A549 (cell line): ENCODE data around the gene NKX6-2. TPM values are rescaled to one million over a fixed set of nuclear protein-coding genes. Genes with fewer than 3 reads are reported as not detected.

Source experiments
- ATAC-seq, 2 experiments: fragments of 200-7000 bp in 1 of 2; fragments of >200 bp in 1 of 2; cut with Nextera tagmentation in 1 of 2; cut with Tn5 transposase in 1 of 2; 3 replicates each; pipeline versions ENCODE4 v1.8.0 to v1.9.1; 2018 to 2020; ENCODE audit warnings: mild to moderate bottlenecking in 1 of 2, moderate library complexity in 1 of 2
- CTCF ChIA-PET: fragments of 300-600 bp; sonication (Branson Sonifier 250); formaldehyde crosslinking; extraction: SDS; loops from one replicate; lab custom pipeline; 2021; ENCODE audit warnings: antibody characterized with exemption, inconsistent platforms; lab: Yijun Ruan, JAX
- POLR2A ChIA-PET: fragments of 350-600 bp; formaldehyde crosslinking; extraction: SDS; loops from one replicate; lab custom pipeline; 2021; ENCODE audit warnings: antibody characterized with exemption, inconsistent platforms; lab: Yijun Ruan, JAX
- DNase-seq, 2 experiments: peaks; one replicate each; pipeline versions ENCODE4 v3.0.0 to v3.0.0-alpha.2; 2011 to 2016; ENCODE audit warnings: low read depth in 1 of 2, low spot score in 1 of 2
- FAIRE-seq: peaks from 2 replicates; lab custom pipeline; 2011; peaks lifted over from hg19 to GRCh38; lab: Jason Lieb, UNC
- H3K27ac ChIP-seq, 2 experiments: fragments of >200 bp; sonication (Bioruptor Twin); formaldehyde crosslinking; 3 replicates each; pipeline ENCODE4 v1.5.1; 2016 to 2017
- H3K4me1 ChIP-seq: fragments of >200 bp; sonication (Bioruptor Twin); formaldehyde crosslinking; 3 replicates; pipeline ENCODE4 v1.6.1; 2016
- H3K4me2 ChIP-seq: fragments of >200 bp; sonication (Bioruptor Twin); formaldehyde crosslinking; 3 replicates; pipeline ENCODE4 v1.6.1; 2016
- H3K4me3 ChIP-seq: fragments of >200 bp; sonication (Bioruptor Twin); formaldehyde crosslinking; 3 replicates; pipeline ENCODE4 v1.5.1; 2016
- H3K9me3 ChIP-seq: fragments of >200 bp; sonication (Bioruptor Twin); formaldehyde crosslinking; 3 replicates; pipeline ENCODE4 v1.6.1; 2016
- BHLHE40 ChIP-seq: IDR thresholded peaks from 2 replicates; pipeline ENCODE4 v1.6.1; 2012; ENCODE audit warnings: low read depth, low read length, inconsistent platforms
- CBX2 ChIP-seq: fragments of 200-600 bp; sonication (generic); IDR thresholded peaks from 2 replicates; pipeline ENCODE4 v1.6.1; 2016; ENCODE audit warnings: low read depth, mild to moderate bottlenecking, borderline replicate concordance
- CBX8 ChIP-seq: fragments of 200-600 bp; sonication (generic); IDR thresholded peaks from 2 replicates; pipeline ENCODE4 v1.6.1; 2016
- ESRRA ChIP-seq: fragments of 150-350 bp; IDR thresholded peaks from 2 replicates; pipeline ENCODE4 v1.6.1; 2014; ENCODE audit warnings: mild to moderate bottlenecking, low read length, borderline replicate concordance
- FOSB ChIP-seq: fragments of 250-450 bp; sonication (Bioruptor Pico); IDR thresholded peaks from 2 replicates; pipeline ENCODE4 v1.5.0; 2020; ENCODE audit warnings: mild to moderate bottlenecking, moderate library complexity
- FOXS1 ChIP-seq: fragments of 250-450 bp; sonication (Bioruptor Pico); IDR thresholded peaks from 2 replicates; pipeline ENCODE4 v1.5.0; 2020; ENCODE audit warnings: mild to moderate bottlenecking, moderate library complexity
- HDAC2 ChIP-seq: fragments of 200-600 bp; sonication (generic); IDR thresholded peaks from 2 replicates; pipeline ENCODE4 v1.6.1; 2016
- HOXA7 ChIP-seq: fragments of 250-450 bp; sonication (Bioruptor Pico); IDR thresholded peaks from 2 replicates; pipeline ENCODE4 v1.5.0; 2020; ENCODE audit warnings: mild to moderate bottlenecking, moderate library complexity
- HOXB13 ChIP-seq: fragments of 250-450 bp; sonication (Bioruptor Pico); IDR thresholded peaks from 2 replicates; pipeline ENCODE4 v1.5.0; 2020; ENCODE audit warnings: low read depth, mild to moderate bottlenecking, moderate library complexity
- KDM1A ChIP-seq: fragments of 200-600 bp; sonication (generic); IDR thresholded peaks from 2 replicates; pipeline ENCODE4 v1.6.1; 2016; ENCODE audit warnings: low read depth, mild to moderate bottlenecking
- NR3C1 ChIP-seq: fragments of >200 bp; sonication (Bioruptor Twin); formaldehyde crosslinking; IDR thresholded peaks from 3 replicates; pipeline ENCODE4 v1.6.1; 2017
- RAD21 ChIP-seq, 2 experiments: fragments of >200 bp in 1 of 2; sonication (Bioruptor Twin) in 1 of 2; formaldehyde crosslinking in 1 of 2; IDR thresholded peaks in 1 of 2; conservative IDR thresholded peaks in 1 of 2; 2 replicates in 1 of 2; 3 replicates in 1 of 2; pipeline ENCODE4 v1.6.1; 2012 to 2018; ENCODE audit warnings: inconsistent platforms in 1 of 2
- RARB ChIP-seq: fragments of 250-450 bp; sonication (Bioruptor Pico); IDR thresholded peaks from 2 replicates; pipeline ENCODE4 v1.8.0; 2021; ENCODE audit warnings: mild to moderate bottlenecking, moderate library complexity
- RCOR1 ChIP-seq: fragments of 150-350 bp; IDR thresholded peaks from 2 replicates; pipeline ENCODE4 v1.6.1; 2014; ENCODE audit warnings: antibody characterized with exemption, low read length, low read depth
- RNF2 ChIP-seq: fragments of 200-600 bp; sonication (generic); IDR thresholded peaks from 2 replicates; pipeline ENCODE4 v1.6.1; 2016; ENCODE audit warnings: low read depth, mild to moderate bottlenecking, antibody characterized with exemption, moderate library complexity, borderline replicate concordance
- SMC3 ChIP-seq: fragments of >200 bp; sonication (Bioruptor Twin); formaldehyde crosslinking; IDR thresholded peaks from 3 replicates; pipeline ENCODE4 v1.6.1; 2018; ENCODE audit warnings: inconsistent platforms
- SREBF2 ChIP-seq: fragments of 450-650 bp; IDR thresholded peaks from 2 replicates; pipeline ENCODE4 v1.6.1; 2014; ENCODE audit warnings: mild to moderate bottlenecking, moderate library complexity
- TP53 ChIP-seq: fragments of 250-450 bp; sonication (Bioruptor Pico); IDR thresholded peaks from 2 replicates; pipeline ENCODE4 v1.5.0; 2021; ENCODE audit warnings: mild to moderate bottlenecking, moderate library complexity
- ZSCAN20 ChIP-seq: fragments of 250-450 bp; sonication (Bioruptor Pico); IDR thresholded peaks from 2 replicates; pipeline ENCODE4 v1.8.0; 2022; ENCODE audit warnings: mild to moderate bottlenecking, moderate library complexity
- WGBS: methylation state at CpG from one replicate; pipeline ENCODE4 v1.1.6; 2017; ENCODE audit errors: missing lambda C conversion rate; 5-methylcytosine and 5-hydroxymethylcytosine counted together
- polyA plus RNA-seq, 4 experiments: library from polyadenylated mRNA; depleted of rRNA in 3 of 4; stranded (reverse); fragments of >200 nt; fragmentation: RNase III in 1 of 4; extraction: RNeasy Plus Mini Kit Qiagen cat#74134 plus additional on column Dnase treatment in 1 of 4; gene quantifications; 2 replicates in 3 of 4; 3 replicates in 1 of 4; pipeline ENCODE4 v1.2.3, GENCODE V29; 2011 to 2017
- TF ChIP-seq, protein P1 (sequence below): fragments of 450-650 bp; IDR thresholded peaks from 2 replicates; pipeline ENCODE4 v1.6.1; 2014; ENCODE audit warnings: antibody characterized with exemption
- TF ChIP-seq, protein P2 (sequence below): fragments of >200 bp; sonication (Bioruptor Twin); formaldehyde crosslinking; IDR thresholded peaks from 2 replicates; pipeline ENCODE4 v1.6.1; 2016
- TF ChIP-seq, protein P3 (sequence below): fragments of 250-450 bp; sonication (Bioruptor Pico); IDR thresholded peaks from 2 replicates; pipeline ENCODE4 v1.5.0; 2021; ENCODE audit warnings: mild to moderate bottlenecking, moderate library complexity, borderline replicate concordance
- TF ChIP-seq, protein P4 (sequence below): IDR thresholded peaks from 2 replicates; pipeline ENCODE4 v1.6.1; 2012; ENCODE audit warnings: low read depth, borderline replicate concordance

Gene NKX6-2
- polyA plus RNA-seq, 2 of the 4 experiments (the other 2 are of a cell fraction), result not detected

DNA sequence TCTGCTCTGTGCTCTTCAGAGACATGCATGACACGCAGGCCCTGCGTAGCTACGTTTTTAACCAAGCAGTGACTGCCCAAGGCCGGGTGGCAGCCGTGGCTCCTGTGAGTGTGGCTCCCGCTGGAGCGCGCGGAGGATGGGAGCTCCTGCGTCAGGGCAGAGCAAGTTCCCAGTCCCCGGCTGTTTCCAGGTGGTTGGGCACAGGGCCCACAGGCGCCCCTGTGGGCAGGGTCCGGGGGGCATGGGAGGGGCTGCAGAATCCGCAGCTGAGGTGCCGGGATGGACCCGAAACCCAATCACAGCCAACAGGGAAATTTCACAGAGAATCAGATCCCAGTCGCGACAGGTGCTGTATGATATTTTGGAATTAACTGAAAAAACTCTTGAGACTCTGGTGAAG, 9.8 kb downstream of the NKX6-2 start:
- no peak for FAIRE-seq

DNA sequence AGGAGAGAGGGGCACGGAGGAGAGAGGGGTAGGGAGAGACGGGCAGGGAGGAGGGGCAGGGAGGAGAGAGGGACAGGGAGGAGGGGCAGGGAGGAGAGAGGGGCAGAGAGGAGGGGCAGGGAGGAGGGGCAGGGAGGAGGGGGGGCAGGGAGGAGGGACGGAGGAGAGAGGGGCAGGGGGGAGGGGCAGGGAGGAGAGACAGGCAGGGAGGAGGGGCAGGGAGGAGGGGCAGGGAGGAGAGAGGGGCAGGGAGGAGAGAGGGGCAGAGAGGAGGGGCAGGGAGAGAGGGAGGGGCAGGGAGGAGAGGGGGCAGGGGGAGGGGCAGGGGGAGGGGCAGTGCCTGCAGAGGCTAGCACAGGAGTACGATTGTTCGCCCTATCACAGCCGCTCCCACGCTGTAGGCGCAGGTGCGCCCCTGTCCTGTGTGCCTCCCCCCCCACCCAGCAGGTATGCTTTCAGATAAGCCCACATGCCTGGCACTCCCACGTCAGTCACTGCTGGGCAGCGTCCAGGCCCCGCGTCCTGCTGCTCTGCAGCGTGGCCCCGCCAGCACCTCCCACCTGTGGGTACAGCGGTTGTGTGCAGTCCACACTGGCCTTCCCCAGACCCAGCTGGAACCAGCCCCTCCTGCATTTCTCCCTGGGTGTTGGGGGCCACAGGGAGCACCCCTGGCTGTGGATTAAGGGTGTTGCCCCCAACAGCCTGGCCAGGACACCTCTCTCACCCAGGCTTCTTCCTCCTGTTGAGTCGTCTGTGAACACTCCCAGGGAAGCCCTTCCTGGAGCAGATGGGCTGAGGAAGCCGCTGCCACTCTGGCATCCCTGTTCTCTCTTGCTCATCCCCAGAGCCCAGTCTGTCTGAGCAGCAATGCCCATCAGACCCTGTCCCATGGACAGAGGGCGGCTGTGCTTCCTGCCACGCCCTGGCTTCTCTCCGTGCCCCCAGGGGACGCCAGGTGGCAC, 10.8 kb downstream of the NKX6-2 start:
- FAIRE-seq (no peak), ATAC-seq (peak; percentile 74 to 80), DNase-seq (peak in 1 of 2 experiments; percentile 90)
- TF ChIP-seq SMC3 (no peak), RNF2 (no peak), HOXB13 (no peak), CBX2 (no peak), ZSCAN20 (no peak), ESRRA (no peak), KDM1A (no peak), RARB (CRISPR knock-in tag) (no peak), SREBF2 (no peak), HOXA7 (no peak), HDAC2 (no peak)
- TF ChIP-seq, protein P1, sequence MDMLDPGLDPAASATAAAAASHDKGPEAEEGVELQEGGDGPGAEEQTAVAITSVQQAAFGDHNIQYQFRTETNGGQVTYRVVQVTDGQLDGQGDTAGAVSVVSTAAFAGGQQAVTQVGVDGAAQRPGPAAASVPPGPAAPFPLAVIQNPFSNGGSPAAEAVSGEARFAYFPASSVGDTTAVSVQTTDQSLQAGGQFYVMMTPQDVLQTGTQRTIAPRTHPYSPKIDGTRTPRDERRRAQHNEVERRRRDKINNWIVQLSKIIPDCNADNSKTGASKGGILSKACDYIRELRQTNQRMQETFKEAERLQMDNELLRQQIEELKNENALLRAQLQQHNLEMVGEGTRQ, result no peak
- TF ChIP-seq, protein P2, sequence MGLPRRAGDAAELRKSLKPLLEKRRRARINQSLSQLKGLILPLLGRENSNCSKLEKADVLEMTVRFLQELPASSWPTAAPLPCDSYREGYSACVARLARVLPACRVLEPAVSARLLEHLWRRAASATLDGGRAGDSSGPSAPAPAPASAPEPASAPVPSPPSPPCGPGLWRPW, result no peak
- TF ChIP-seq, protein P3, sequence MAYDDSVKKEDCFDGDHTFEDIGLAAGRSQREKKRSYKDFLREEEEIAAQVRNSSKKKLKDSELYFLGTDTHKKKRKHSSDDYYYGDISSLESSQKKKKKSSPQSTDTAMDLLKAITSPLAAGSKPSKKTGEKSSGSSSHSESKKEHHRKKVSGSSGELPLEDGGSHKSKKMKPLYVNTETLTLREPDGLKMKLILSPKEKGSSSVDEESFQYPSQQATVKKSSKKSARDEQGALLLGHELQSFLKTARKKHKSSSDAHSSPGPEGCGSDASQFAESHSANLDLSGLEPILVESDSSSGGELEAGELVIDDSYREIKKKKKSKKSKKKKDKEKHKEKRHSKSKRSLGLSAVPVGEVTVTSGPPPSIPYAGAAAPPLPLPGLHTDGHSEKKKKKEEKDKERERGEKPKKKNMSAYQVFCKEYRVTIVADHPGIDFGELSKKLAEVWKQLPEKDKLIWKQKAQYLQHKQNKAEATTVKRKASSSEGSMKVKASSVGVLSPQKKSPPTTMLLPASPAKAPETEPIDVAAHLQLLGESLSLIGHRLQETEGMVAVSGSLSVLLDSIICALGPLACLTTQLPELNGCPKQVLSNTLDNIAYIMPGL, result no peak
- TF ChIP-seq, protein P4, sequence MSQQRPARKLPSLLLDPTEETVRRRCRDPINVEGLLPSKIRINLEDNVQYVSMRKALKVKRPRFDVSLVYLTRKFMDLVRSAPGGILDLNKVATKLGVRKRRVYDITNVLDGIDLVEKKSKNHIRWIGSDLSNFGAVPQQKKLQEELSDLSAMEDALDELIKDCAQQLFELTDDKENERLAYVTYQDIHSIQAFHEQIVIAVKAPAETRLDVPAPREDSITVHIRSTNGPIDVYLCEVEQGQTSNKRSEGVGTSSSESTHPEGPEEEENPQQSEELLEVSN, result no peak
- H3K4me3 ChIP-seq, result no peak overlapping the region
- ChIA-PET POLR2A (no interaction called here), CTCF (interaction anchor here (3.4 kb wide), 1 partner anchor 120 kb away, joined by 17 read pairs; no protein-coding TSS in a partner anchor)
- WGBS, result 83% methylated on average over 9 of the region's 22 CpGs
- H3K4me1 ChIP-seq, result peaks cover 14% of the 10 kb centered on the region
- H3K4me2 ChIP-seq, result peak overlapping the region; percentile 41
- H3K9me3 ChIP-seq, result no peaks in the 10 kb centered on the region
- H3K27ac ChIP-seq, result peak overlapping the region; percentile 55 to 81; a peak in 5 of 6 replicates

More for the DNA sequence above, 9.8 kb downstream of the NKX6-2 start:
- no peaks in the 10 kb centered on the region for H3K9me3 ChIP-seq
- H3K27ac ChIP-seq, result peak overlapping the region in 1 of 2 experiments; percentile 77; a peak in 2 of 6 replicates
- POLR2A ChIA-PET, result no interaction called here
- CTCF ChIA-PET, result interaction anchor here (3.4 kb wide), 1 partner anchor 121 kb away, joined by 17 read pairs; no protein-coding TSS in a partner anchor
- H3K4me2 ChIP-seq, result no peak overlapping the region
- 91% methylated on average over 14 of the region's 18 CpGs for WGBS
- DNase-seq (no peak), ATAC-seq (no peak; a peak in 1 of 6 replicates)
- peaks cover 14% of the 10 kb centered on the region for H3K4me1 ChIP-seq
- no peak overlapping the region for H3K4me3 ChIP-seq
- TF ChIP-seq HDAC2, result no peak
- TF ChIP-seq FOXS1 (CRISPR knock-in tag), result no peak
- no peak for TF ChIP-seq CBX8
- TF ChIP-seq TP53 (CRISPR knock-in tag), result no peak
- TF ChIP-seq RAD21 (conservative IDR thresholded peaks at IDR 0.05 in 1 of 2, IDR thresholded peaks at IDR 0.05 in 1 of 2), result no peak
- no peak for TF ChIP-seq FOSB (CRISPR knock-in tag)
- no peak for TF ChIP-seq KDM1A
- TF ChIP-seq BHLHE40, result no peak
- no peak for TF ChIP-seq NR3C1
- TF ChIP-seq SREBF2, result no peak
- TF ChIP-seq RCOR1, result no peak
- TF ChIP-seq RARB (CRISPR knock-in tag), result no peak
- TF ChIP-seq, all 56 proteins: peak for 0
